ENCODE results near the gene CNTROB.

DNA sequence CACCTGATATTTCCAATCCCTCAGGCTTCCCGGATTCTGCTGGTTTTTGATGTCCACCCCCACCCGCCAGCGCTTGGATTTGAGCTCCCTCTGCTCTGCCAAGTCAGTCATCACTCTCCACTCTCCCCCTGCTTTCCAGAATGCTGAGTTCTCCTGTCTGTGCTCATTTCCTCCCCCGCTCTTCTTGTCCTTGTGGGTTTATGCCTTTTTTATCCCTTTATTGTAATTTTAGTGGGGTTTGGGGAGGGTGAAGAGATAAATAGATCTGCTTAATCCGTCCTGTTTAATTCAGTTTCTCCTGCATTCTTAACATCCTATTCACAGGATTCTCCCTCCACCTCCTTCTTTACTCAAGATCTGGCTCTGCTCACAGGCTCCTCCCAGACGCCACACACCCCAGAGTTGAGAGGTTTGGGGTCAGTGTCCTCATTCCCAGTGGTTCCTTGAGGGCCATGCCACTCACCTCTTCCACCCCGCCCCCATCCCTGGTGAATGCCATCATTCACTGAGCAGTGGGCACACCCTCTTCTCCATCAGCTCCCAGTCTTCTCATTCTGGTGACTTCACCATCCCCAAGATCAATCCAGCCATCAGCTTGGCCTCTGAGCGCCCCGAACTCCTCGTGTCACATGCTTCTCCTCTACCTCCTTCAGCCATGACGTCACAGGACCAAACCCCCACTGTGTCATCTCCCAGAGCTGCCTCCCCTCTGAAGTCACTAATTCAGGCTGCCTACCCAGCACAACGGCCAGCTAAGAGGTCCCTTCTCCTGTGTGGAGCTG, 55.3 kb downstream of the CNTROB start:
- TF ChIP-seq KLF10 (tag by site-specific recombination; IDR thresholded peaks at IDR 0.05), result no peak
- TF ChIP-seq, protein P1, sequence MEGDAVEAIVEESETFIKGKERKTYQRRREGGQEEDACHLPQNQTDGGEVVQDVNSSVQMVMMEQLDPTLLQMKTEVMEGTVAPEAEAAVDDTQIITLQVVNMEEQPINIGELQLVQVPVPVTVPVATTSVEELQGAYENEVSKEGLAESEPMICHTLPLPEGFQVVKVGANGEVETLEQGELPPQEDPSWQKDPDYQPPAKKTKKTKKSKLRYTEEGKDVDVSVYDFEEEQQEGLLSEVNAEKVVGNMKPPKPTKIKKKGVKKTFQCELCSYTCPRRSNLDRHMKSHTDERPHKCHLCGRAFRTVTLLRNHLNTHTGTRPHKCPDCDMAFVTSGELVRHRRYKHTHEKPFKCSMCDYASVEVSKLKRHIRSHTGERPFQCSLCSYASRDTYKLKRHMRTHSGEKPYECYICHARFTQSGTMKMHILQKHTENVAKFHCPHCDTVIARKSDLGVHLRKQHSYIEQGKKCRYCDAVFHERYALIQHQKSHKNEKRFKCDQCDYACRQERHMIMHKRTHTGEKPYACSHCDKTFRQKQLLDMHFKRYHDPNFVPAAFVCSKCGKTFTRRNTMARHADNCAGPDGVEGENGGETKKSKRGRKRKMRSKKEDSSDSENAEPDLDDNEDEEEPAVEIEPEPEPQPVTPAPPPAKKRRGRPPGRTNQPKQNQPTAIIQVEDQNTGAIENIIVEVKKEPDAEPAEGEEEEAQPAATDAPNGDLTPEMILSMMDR (tag by site-specific recombination; IDR thresholded peaks at IDR 0.05), result no peak
- no peak for TF ChIP-seq ZNF132 (tag by site-specific recombination; IDR thresholded peaks at IDR 0.05; ENCODE audit: borderline replicate concordance)
- TF ChIP-seq, protein P2, sequence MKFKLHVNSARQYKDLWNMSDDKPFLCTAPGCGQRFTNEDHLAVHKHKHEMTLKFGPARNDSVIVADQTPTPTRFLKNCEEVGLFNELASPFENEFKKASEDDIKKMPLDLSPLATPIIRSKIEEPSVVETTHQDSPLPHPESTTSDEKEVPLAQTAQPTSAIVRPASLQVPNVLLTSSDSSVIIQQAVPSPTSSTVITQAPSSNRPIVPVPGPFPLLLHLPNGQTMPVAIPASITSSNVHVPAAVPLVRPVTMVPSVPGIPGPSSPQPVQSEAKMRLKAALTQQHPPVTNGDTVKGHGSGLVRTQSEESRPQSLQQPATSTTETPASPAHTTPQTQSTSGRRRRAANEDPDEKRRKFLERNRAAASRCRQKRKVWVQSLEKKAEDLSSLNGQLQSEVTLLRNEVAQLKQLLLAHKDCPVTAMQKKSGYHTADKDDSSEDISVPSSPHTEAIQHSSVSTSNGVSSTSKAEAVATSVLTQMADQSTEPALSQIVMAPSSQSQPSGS (tag by site-specific recombination; IDR thresholded peaks at IDR 0.05; ENCODE audit: low read depth), result peak; percentile 47
- TF ChIP-seq GLI4 (tag by site-specific recombination; IDR thresholded peaks at IDR 0.05), result no peak
- TF ChIP-seq ZNF777 (tag by site-specific recombination; IDR thresholded peaks at IDR 0.05; ENCODE audit: borderline replicate concordance), result no peak
- TF ChIP-seq ZNF223 (tag by site-specific recombination; IDR thresholded peaks at IDR 0.05), result no peak
- no peak for TF ChIP-seq SETDB1 (IDR thresholded peaks at IDR 0.05; ENCODE audit: insufficient read length, low read length)
- no peak for TF ChIP-seq ZNF626 (tag by site-specific recombination; IDR thresholded peaks at IDR 0.05)

Measured in HEK293 (cell line).